A673 (cell line): ENCODE results near the gene SLC25A5. TPM values are rescaled to one million over a fixed set of nuclear protein-coding genes. Genes with fewer than 3 reads are reported as not detected.

Experiments
- BruUV-seq: library from RNA; stranded (reverse); fragments of 400-500 nt; replicated peaks from 2 replicates; lab custom pipeline; 2021; lab: Mats Ljungman, UMichigan
- CTCF ChIA-PET: fragments of 300-600 bp; sonication (Branson Sonifier 250); formaldehyde crosslinking; loops from one replicate; lab custom pipeline; 2022; ENCODE audit warnings: antibody characterized with exemption; lab: Charles Lee
- POLR2A ChIA-PET: fragments of 300-600 bp; sonication (Branson Sonifier 250); formaldehyde crosslinking; loops from one replicate; lab custom pipeline; 2022; ENCODE audit warnings: antibody characterized with exemption; ENCODE audit not compliant: low non-redundant PET; lab: Charles Lee
- DNase-seq: peaks from one replicate; pipeline ENCODE4 v3.0.0-alpha.2; 2015; ENCODE audit warnings: low spot score
- H3K27ac ChIP-seq: fragments of 200-600 bp; sonication (generic); 2 replicates; pipeline ENCODE4 v1.5.1; 2016; ENCODE audit warnings: mixed run types, low read depth, mild to moderate bottlenecking, mixed read lengths, antibody characterized with exemption, low read length; ENCODE audit not compliant: poor library complexity, severe bottlenecking
- H3K27me3 ChIP-seq: fragments of 200-600 bp; sonication (generic); replicated peaks from 2 replicates; pipeline ENCODE4 v1.6.1; 2017; ENCODE audit warnings: mixed run types, low read depth, mild to moderate bottlenecking, mixed read lengths, antibody characterized with exemption, low read length; ENCODE audit not compliant: insufficient read depth, poor library complexity
- H3K36me3 ChIP-seq: fragments of 200-600 bp; sonication (generic); 2 replicates; pipeline ENCODE4 v1.6.1; 2016; ENCODE audit warnings: mixed run types, mild to moderate bottlenecking, mixed read lengths, antibody characterized with exemption, low read length; ENCODE audit not compliant: insufficient read depth, poor library complexity, severe bottlenecking
- H3K4me1 ChIP-seq: fragments of 200-600 bp; sonication (generic); 2 replicates; pipeline ENCODE4 v1.6.1; 2017; ENCODE audit warnings: mixed run types, mild to moderate bottlenecking, mixed read lengths, antibody characterized with exemption, low read length; ENCODE audit not compliant: insufficient read depth, poor library complexity, severe bottlenecking
- H3K4me3 ChIP-seq: fragments of 200-600 bp; sonication (generic); 2 replicates; pipeline ENCODE4 v1.5.1; 2016; ENCODE audit warnings: low read depth, mixed run types, mild to moderate bottlenecking, mixed read lengths, low read length; ENCODE audit not compliant: poor library complexity, severe bottlenecking
- H3K9me3 ChIP-seq: fragments of 200-600 bp; sonication (generic); 2 replicates; pipeline ENCODE4 v1.6.1; 2016; ENCODE audit warnings: mixed run types, low read depth, mild to moderate bottlenecking, mixed read lengths, antibody characterized with exemption, low read length; ENCODE audit not compliant: poor library complexity, severe bottlenecking
- EZH2 ChIP-seq: fragments of 200-600 bp; sonication (generic); IDR thresholded peaks from 2 replicates; pipeline ENCODE4 v1.6.1; 2017; ENCODE audit warnings: borderline replicate concordance, low read depth, mild to moderate bottlenecking, mixed read lengths, antibody characterized with exemption, low read length; ENCODE audit not compliant: poor library complexity, severe bottlenecking
- intact Hi-C: fragments of 100-400 bp; cut with micrococcal nuclease; formaldehyde crosslinking; loops from one replicate; pipeline ENCODE4 v1.10.0; 2022; ENCODE audit not compliant: unreplicated experiment
- total RNA-seq: library from RNA; stranded (reverse); gene quantifications from 2 replicates; pipeline ENCODE4 v1.2.3, GENCODE V29; 2021
- TF ChIP-seq, protein P1 (sequence below): fragments of 300-800, 200-600 bp; sonication (generic); conservative IDR thresholded peaks from 2 replicates; pipeline ENCODE4 v1.5.1; 2017; ENCODE audit warnings: low read depth, mild to moderate bottlenecking, antibody characterized with exemption, low read length, moderate library complexity, mixed read lengths

The SLC25A5 gene
- total RNA-seq, 1 experiment from 2014 or later = 368 TPM

- no peaks in the 10 kb centered on the region for H3K27me3 ChIP-seq
- H3K4me3 ChIP-seq = no peak overlapping the region
- ChIA-PET POLR2A (no interaction called here), CTCF (no interaction called here)
- no peak overlapping the region for H3K27ac ChIP-seq
- DNase-seq = no peak
- H3K4me1 ChIP-seq = no peaks in the 10 kb centered on the region
- BruUV-seq = no TSS peak
- no peaks in the 10 kb centered on the region for H3K9me3 ChIP-seq
- no peak for TF ChIP-seq EZH2
- TF ChIP-seq, protein P1, sequence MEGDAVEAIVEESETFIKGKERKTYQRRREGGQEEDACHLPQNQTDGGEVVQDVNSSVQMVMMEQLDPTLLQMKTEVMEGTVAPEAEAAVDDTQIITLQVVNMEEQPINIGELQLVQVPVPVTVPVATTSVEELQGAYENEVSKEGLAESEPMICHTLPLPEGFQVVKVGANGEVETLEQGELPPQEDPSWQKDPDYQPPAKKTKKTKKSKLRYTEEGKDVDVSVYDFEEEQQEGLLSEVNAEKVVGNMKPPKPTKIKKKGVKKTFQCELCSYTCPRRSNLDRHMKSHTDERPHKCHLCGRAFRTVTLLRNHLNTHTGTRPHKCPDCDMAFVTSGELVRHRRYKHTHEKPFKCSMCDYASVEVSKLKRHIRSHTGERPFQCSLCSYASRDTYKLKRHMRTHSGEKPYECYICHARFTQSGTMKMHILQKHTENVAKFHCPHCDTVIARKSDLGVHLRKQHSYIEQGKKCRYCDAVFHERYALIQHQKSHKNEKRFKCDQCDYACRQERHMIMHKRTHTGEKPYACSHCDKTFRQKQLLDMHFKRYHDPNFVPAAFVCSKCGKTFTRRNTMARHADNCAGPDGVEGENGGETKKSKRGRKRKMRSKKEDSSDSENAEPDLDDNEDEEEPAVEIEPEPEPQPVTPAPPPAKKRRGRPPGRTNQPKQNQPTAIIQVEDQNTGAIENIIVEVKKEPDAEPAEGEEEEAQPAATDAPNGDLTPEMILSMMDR = no peak
- intact Hi-C loops = no loop called here
- H3K36me3 ChIP-seq = peaks cover 18% of the 10 kb centered on the region
Measured at GRCh38 chrX:119467433-119467832, 811 bp upstream of the SLC25A5 start.

DNA sequence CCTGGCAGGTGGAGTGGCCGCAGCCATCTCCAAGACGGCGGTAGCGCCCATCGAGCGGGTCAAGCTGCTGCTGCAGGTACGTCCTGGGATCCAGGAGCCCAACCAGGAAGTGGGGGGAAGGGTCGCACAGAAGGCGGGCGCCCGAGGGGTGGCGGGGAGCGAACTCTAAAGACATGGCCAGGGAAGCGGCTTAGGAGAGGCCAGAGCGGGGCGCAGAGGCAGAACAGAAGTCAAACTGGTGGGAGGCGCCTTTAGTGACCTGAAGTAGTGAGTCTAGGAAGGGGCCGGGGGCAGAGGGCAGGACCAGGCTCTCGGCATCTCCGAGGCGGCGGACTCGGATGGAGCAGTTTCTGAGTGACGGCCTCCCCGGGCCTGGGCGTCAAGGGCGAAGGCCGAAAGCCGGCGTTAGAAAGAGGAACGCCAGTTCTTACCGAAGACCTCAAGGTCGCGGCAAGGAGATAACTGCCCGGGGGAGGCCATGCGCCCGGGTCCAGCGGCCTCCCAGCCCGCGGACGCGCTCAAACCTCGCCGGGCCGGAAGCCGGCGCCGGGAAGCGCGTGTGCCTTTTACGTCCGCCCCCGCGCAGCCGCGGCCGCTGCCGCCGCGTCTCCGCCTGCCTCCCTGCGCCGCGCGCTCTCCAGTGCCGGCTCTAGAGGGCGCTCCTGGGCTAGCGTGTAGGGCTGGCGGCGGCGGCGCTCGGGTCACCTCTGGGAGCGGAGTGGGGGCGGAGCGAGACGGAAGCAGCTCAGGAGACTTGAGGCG, 488 bp downstream of the SLC25A5 start:
- no peaks in the 10 kb centered on the region for H3K27me3 ChIP-seq
- peak overlapping the region; percentile 89 for H3K27ac ChIP-seq
- TF ChIP-seq EZH2 = no peak
- TF ChIP-seq, protein P1 = peak; percentile 62
- H3K4me1 ChIP-seq = no peaks in the 10 kb centered on the region
- intact Hi-C loops = no loop called here
- CTCF ChIA-PET = interaction anchor here (0.5 to 0.6 kb wide), 3 partner anchors 15 to 280 kb away, joined by 4 to 11 read pairs (median 5); no protein-coding TSS in a partner anchor
- peak; percentile 86 for DNase-seq
- POLR2A ChIA-PET = interaction anchor here (0.7 kb wide), 1 partner anchor 37 kb away, joined by 4 read pairs; no protein-coding TSS in a partner anchor
- no peaks in the 10 kb centered on the region for H3K9me3 ChIP-seq
- H3K36me3 ChIP-seq = peaks cover 18% of the 10 kb centered on the region
- H3K4me3 ChIP-seq = peak overlapping the region; percentile 84
- BruUV-seq = no TSS peak

DNA sequence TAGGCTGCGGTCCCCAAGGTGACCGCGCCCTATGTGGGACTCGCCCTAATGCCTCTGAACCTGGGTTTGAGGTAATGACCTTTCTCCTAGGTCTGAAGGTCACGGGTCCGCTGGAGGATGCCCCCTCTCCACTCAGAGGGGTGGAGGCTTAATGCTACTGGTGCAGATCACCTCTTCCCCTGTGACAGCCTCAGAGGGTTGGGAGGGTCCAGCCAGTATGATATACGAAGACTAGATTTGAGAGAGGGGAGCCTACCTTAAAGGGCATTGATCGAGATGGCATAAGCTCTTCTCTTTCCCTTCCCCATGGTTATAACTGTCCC, 1.0 kb downstream of the SLC25A5 start:
- TF ChIP-seq, protein P1 = no peak
- TF ChIP-seq EZH2 = no peak
- peaks cover 18% of the 10 kb centered on the region for H3K36me3 ChIP-seq
- ChIA-PET CTCF (interaction anchor here (0.5 to 0.6 kb wide), 2 partner anchors 15 to 279 kb away, joined by 4 to 5 read pairs; no protein-coding TSS in a partner anchor), POLR2A (no interaction called here)
- intact Hi-C loops = no loop called here
- no peaks in the 10 kb centered on the region for H3K9me3 ChIP-seq
- no peaks in the 10 kb centered on the region for H3K27me3 ChIP-seq
- DNase-seq = no peak
- no peaks in the 10 kb centered on the region for H3K4me1 ChIP-seq
- H3K4me3 ChIP-seq = peak overlapping the region; percentile 84
- no TSS peak for BruUV-seq
- H3K27ac ChIP-seq = peak overlapping the region; percentile 50
